ENCODE results near the gene NPW.

- TF ChIP-seq MAFK (IDR thresholded peaks at IDR 0.05; ENCODE audit: low read depth, low read length) (no peak), BRCA1 (IDR thresholded peaks at IDR 0.05; ENCODE audit: low read depth, low read length) (no peak), CTCF (IDR thresholded peaks at IDR 0.05; ENCODE audit: control extremely low read depth in 1 of 3, insufficient read depth in 1 of 3, low read depth in 1 of 3, low read length in 3 of 3) (no peak), TAF1 (IDR thresholded peaks at IDR 0.05; ENCODE audit: low read depth, low read length) (no peak), SRF (IDR thresholded peaks at IDR 0.05; ENCODE audit: low read depth, low read length) (no peak), GABPA (IDR thresholded peaks at IDR 0.05; ENCODE audit: borderline replicate concordance, insufficient read depth, low read length) (no peak), RAD21 (IDR thresholded peaks at IDR 0.05 in 1 of 2, conservative IDR thresholded peaks at IDR 0.05 in 1 of 2; ENCODE audit: low read depth in 2 of 2, low read length in 2 of 2) (no peak)
Measured at GRCh38 chr16:1977875-1978268, 41.7 kb upstream of the NPW start.
